GM12878 (cell line): ENCODE results near the gene GPBAR1. TPM values are rescaled to one million over a fixed set of nuclear protein-coding genes. Genes with fewer than 3 reads are reported as not detected.

Source experiments
- ATF7 ChIP-seq: fragments of 450-650 bp; IDR thresholded peaks from 2 replicates; pipeline ENCODE4 v1.6.1; 2016; ENCODE audit warnings: low read depth, mild to moderate bottlenecking
- E2F8 ChIP-seq: fragments of 450-650 bp; IDR thresholded peaks from 2 replicates; pipeline ENCODE4 v1.6.1; 2018; ENCODE audit warnings: mild to moderate bottlenecking, low read depth, moderate library complexity; ENCODE audit not compliant: partially characterized antibody
- GATAD2B ChIP-seq: fragments of 450-650 bp; conservative IDR thresholded peaks from 2 replicates; pipeline ENCODE4 v1.6.1; 2017; ENCODE audit warnings: low read depth, mild to moderate bottlenecking, moderate library complexity
- HDAC2 ChIP-seq: fragments of 200-600 bp; sonication (generic); IDR thresholded peaks from 2 replicates; pipeline ENCODE4 v1.6.1; 2017
- MTA2 ChIP-seq: fragments of 450-650 bp; IDR thresholded peaks from 2 replicates; pipeline ENCODE4 v1.6.1; 2016; ENCODE audit warnings: low read depth, mild to moderate bottlenecking, moderate library complexity
- POLR2A ChIP-seq: IDR thresholded peaks from 2 replicates; pipeline ENCODE4 v1.6.1; 2011; ENCODE audit warnings: low read depth, mild to moderate bottlenecking, low read length
- RAD21 ChIP-seq: IDR thresholded peaks from 2 replicates; pipeline ENCODE4 v1.6.1; 2011; ENCODE audit warnings: mild to moderate bottlenecking, low read depth, low read length, moderate library complexity; ENCODE audit not compliant: insufficient read depth
- SMAD5 ChIP-seq: IDR thresholded peaks from 2 replicates; pipeline ENCODE4 v1.6.1; 2016; ENCODE audit warnings: antibody characterized with exemption, low read depth
- TAF1 ChIP-seq: IDR thresholded peaks from 2 replicates; pipeline ENCODE4 v1.6.1; 2011; ENCODE audit warnings: mild to moderate bottlenecking, low read depth, low read length, borderline replicate concordance
- TBL1XR1 ChIP-seq: IDR thresholded peaks from 2 replicates; pipeline ENCODE4 v1.6.1; 2012; ENCODE audit warnings: low read depth, low read length, improper control_type of control experiment
- USF1 ChIP-seq: IDR thresholded peaks from 2 replicates; pipeline ENCODE4 v1.6.1; 2011; ENCODE audit warnings: borderline replicate concordance, low read depth, mild to moderate bottlenecking, moderate library complexity, mixed read lengths, low read length; ENCODE audit not compliant: insufficient read depth; ENCODE audit errors: extremely low read length
- USF2 ChIP-seq: IDR thresholded peaks from 2 replicates; pipeline ENCODE4 v1.6.1; 2011; ENCODE audit warnings: low read depth, low read length, improper control_type of control experiment, borderline replicate concordance
- WRNIP1 ChIP-seq: IDR thresholded peaks from 2 replicates; pipeline ENCODE4 v1.6.1; 2011; ENCODE audit warnings: low read depth, low read length, improper control_type of control experiment, borderline replicate concordance
- ZBTB11 ChIP-seq: fragments of 450-650 bp; formaldehyde crosslinking; IDR thresholded peaks from 2 replicates; pipeline ENCODE4 v1.5.0; 2022; ENCODE audit warnings: mild to moderate bottlenecking, missing genetic modification characterization
- ZNF207 ChIP-seq: fragments of 450-650 bp; IDR thresholded peaks from 2 replicates; pipeline ENCODE4 v1.6.1; 2014; ENCODE audit warnings: antibody characterized with exemption, mild to moderate bottlenecking, borderline replicate concordance
- ZNF622 ChIP-seq: fragments of 450-650 bp; IDR thresholded peaks from 2 replicates; pipeline ENCODE4 v1.6.1; 2017; ENCODE audit warnings: mild to moderate bottlenecking, inconsistent platforms
- ZNF687 ChIP-seq: fragments of 450-650 bp; IDR thresholded peaks from 2 replicates; pipeline ENCODE4 v1.6.1; 2017; ENCODE audit warnings: mild to moderate bottlenecking, moderate library complexity
- polyA plus RNA-seq, 11 experiments: library from polyadenylated mRNA; depleted of rRNA in 4 of 11; unstranded in 6 of 11; stranded (reverse) in 5 of 11; fragments of >200 nt; fragmentation: Nextera tagmentation in 4 of 11; fragmentation: Illumina TruSeq in 1 of 11; extraction: Ambion mirVana in 4 of 11; extraction: Trizol in 1 of 11; gene quantifications; 1 replicate in 1 of 11; 2 replicates in 10 of 11; pipeline versions ENCODE4 v1.2.1 to v1.2.3, GENCODE V29; 2011 to 2016; ENCODE audit warnings: inconsistent platforms in 2 of 11, missing spikeins in 2 of 11, low read depth in 1 of 11
- total RNA-seq, 4 experiments: library from RNA; depleted of rRNA in 3 of 4; stranded (reverse); fragments of >200 nt in 3 of 4; fragmentation: Illumina TruSeq in 1 of 4; extraction: Trizol in 1 of 4; gene quantifications; 2 replicates each; pipeline versions ENCODE4 v1.2.1 to v1.2.3, GENCODE V29; 2013 to 2021

GPBAR1 gene
- total and polyA plus RNA-seq, 10 of the 15 experiments (the other 5 are each of a cell fraction or from before 2014, with no cell fraction given): 0.03 to 0.36 (median 0.11) TPM; not detected in 3

GRCh38 chr2:218286570-218287459 is 26.0 kb downstream of the GPBAR1 start (continued):
- TF ChIP-seq ZBTB11 (CRISPR knock-in tag) (no peak), HDAC2 (no peak), ZNF622 (no peak), TBL1XR1 (no peak), POLR2A (peak; percentile 57; the same call in 1 of the 2 replicates), MTA2 (0 out of 2 replicates have a peak, but pooled peaks have one; percentile 8), ZNF207 (0 out of 2 replicates have a peak, but pooled peaks have one; percentile 65), SMAD5 (0 out of 2 replicates have a peak, but pooled peaks have one; percentile 39), RAD21 (no peak), GATAD2B (no peak; the same call in 1 of the 2 replicates), TAF1 (0 out of 2 replicates have a peak, but pooled peaks have one; percentile 35), USF1 (no peak), E2F8 (peak; percentile 72), USF2 (no peak), ATF7 (peak; percentile 89), ZNF687 (no peak), WRNIP1 (no peak)
